Liver (tissue), 10 donors: ENCODE results near the gene NR6A1. TPM values are rescaled to one million over a fixed set of nuclear protein-coding genes. Genes with fewer than 3 reads are reported as not detected.

Experiments
- DNase-seq: peaks from one replicate; pipeline ENCODE4 v3.0.0-alpha.2; 2017; ENCODE audit warnings: low spot score
- H3K27ac ChIP-seq, 2 donors: one replicate each; pipeline ENCODE4 v1.7.0; 2013; ENCODE audit warnings: inconsistent platforms in 2 of 2, low read length in 2 of 2, control low read depth in 1 of 2, low read depth in 1 of 2, mild to moderate bottlenecking in 1 of 2
- H3K27me3 ChIP-seq, 4 donors: one replicate each; pipeline versions ENCODE4 v1.6.1 to v1.7.0; 2013; ENCODE audit warnings: low read length in 3 of 4, inconsistent platforms in 1 of 4, mild to moderate bottlenecking in 1 of 4, moderate library complexity in 1 of 4; ENCODE audit not compliant: control insufficient read depth in 4 of 4, insufficient read depth in 4 of 4
- H3K36me3 ChIP-seq, 4 donors: one replicate each; pipeline versions ENCODE4 v1.6.1 to v1.7.0; 2013; ENCODE audit warnings: low read length in 3 of 4, mild to moderate bottlenecking in 3 of 4, low read depth in 1 of 4, moderate library complexity in 1 of 4; ENCODE audit not compliant: control insufficient read depth in 4 of 4, insufficient read depth in 3 of 4
- H3K4me1 ChIP-seq, 4 donors: one replicate each; pipeline versions ENCODE4 v1.6.1 to v1.7.0; 2013; ENCODE audit warnings: low read length in 3 of 4, mild to moderate bottlenecking in 3 of 4, moderate library complexity in 1 of 4; ENCODE audit not compliant: control insufficient read depth in 4 of 4, insufficient read depth in 4 of 4
- H3K4me3 ChIP-seq, 3 donors: one replicate each; pipeline versions ENCODE4 v1.6.1 to v1.7.0; 2013; ENCODE audit warnings: low read length in 3 of 3, control low read depth in 1 of 3, low read depth in 1 of 3, mild to moderate bottlenecking in 1 of 3
- H3K9ac ChIP-seq, 2 donors: one replicate each; pipeline ENCODE4 v1.7.0; 2013; ENCODE audit warnings: low read length in 2 of 2, mild to moderate bottlenecking in 2 of 2, moderate library complexity in 2 of 2, control low read depth in 1 of 2, low read depth in 1 of 2
- H3K9me3 ChIP-seq, 4 donors: one replicate each; pipeline versions ENCODE4 v1.6.1 to v1.7.0; 2013; ENCODE audit warnings: low read length in 3 of 4; ENCODE audit not compliant: control insufficient read depth in 4 of 4
- HNF4A ChIP-seq, 2 donors: conservative IDR thresholded peaks; 2 replicates each; pipeline ENCODE4 v1.6.1; 2016; ENCODE audit warnings: antibody characterized with exemption in 2 of 2, mild to moderate bottlenecking in 2 of 2
- YY1 ChIP-seq: IDR thresholded peaks from 2 replicates; pipeline ENCODE4 v1.6.1; 2016; ENCODE audit warnings: antibody characterized with exemption, mild to moderate bottlenecking
- WGBS: extraction: QIAGEN DNeasy Blood & Tissue Kit; methylation state at CpG from one replicate; pipeline ENCODE4 v1.1.7; 2013; 5-methylcytosine and 5-hydroxymethylcytosine counted together
- polyA plus RNA-seq, 2 donors: library from polyadenylated mRNA; stranded (reverse) in 1 of 2; unstranded in 1 of 2; fragments of 200-250 nt in 1 of 2; fragments of >200 nt in 1 of 2; fragmentation: Nextera tagmentation in 1 of 2; extraction: Ambion mirVana in 1 of 2; gene quantifications; one replicate each; pipeline versions ENCODE4 v1.2.1 to v1.2.3, GENCODE V29; 2013 to 2015
- small RNA-seq: library from RNA; depleted of rRNA; stranded (forward); fragments of <200 nt; gene quantifications from one replicate; pipeline ENCODE3, GENCODE V24; 2014
- total RNA-seq, 2 donors: library from RNA; depleted of rRNA; stranded (reverse); fragments of >200 nt; gene quantifications; one replicate each; pipeline ENCODE4 v1.2.3, GENCODE V29; 2014
- donor health status: healthy.
- donor health status: healthy.
- donor health status: healthy.
- donor health status: healthy.
- donor health status: healthy.

NR6A1 gene
- total and polyA plus RNA-seq, 4 donors = 0.72 to 6.1 (median 2.1) TPM

GRCh38 chr9:124467410-124468060, 303.6 kb downstream of the NR6A1 start:
- Histone ChIP-seq H3K27ac (no peak overlapping the region), H3K9ac (no peak overlapping the region), H3K4me3 (no peak overlapping the region), H3K36me3 (no peaks in the 10 kb centered on the region), H3K9me3 (peaks cover 0 to 3% (median 0%) of the 10 kb centered on the region in 4 donors), H3K4me1 (no peaks in the 10 kb centered on the region), H3K27me3 (no peaks in the 10 kb centered on the region)
- no peak for TF ChIP-seq HNF4A (conservative IDR thresholded peaks at IDR 0.05)
- TF ChIP-seq YY1 = no peak
- DNase-seq = no peak
- WGBS = 91% methylated on average over 17 of the region's 17 CpGs

Small RNA genes lying within 50 kb of the gene (small RNA-seq; reads per million reads assigned to genes)
- gene MIR181A2 (21.8 reads per million, percentile 96 among the genes with 10 or more reads in this experiment), gene MIR181B2 (17.1 reads per million, percentile 95 among the genes with 10 or more reads in this experiment), gene RN7SL302P (not detected)

Other genes with a start within 250 kb of the NR6A1 start
- 1 to 10 TPM in 1 of 2 donors, under 1 TPM in 1; 0.56 to 1.1 TPM for gene OLFML2A, start 5.8 kb upstream of the NR6A1 start, total RNA-seq
- under 1 TPM; 0.15 to 0.50 TPM for gene OLFML2A, start 5.8 kb upstream of the NR6A1 start, polyA plus RNA-seq
- not detected for gene WDR38, start 82.1 kb upstream of the NR6A1 start, total RNA-seq
- gene WDR38, start 82.1 kb upstream of the NR6A1 start, polyA plus RNA-seq = not detected
- gene RPL35, start 90.6 kb upstream of the NR6A1 start, total RNA-seq = 100 to 1,000 TPM; 623 to 747 TPM
- 1,000 to 10,000 TPM in 1 of 2 donors, 100 to 1,000 TPM in 1; 659 to 1,101 TPM for gene RPL35, start 90.6 kb upstream of the NR6A1 start, polyA plus RNA-seq
- gene ARPC5L, start 90.8 kb upstream of the NR6A1 start, total RNA-seq = 10 to 100 TPM in 1 of 2 donors, 1 to 10 TPM in 1; 9.3 to 10.6 TPM
- gene ARPC5L, start 90.8 kb upstream of the NR6A1 start, polyA plus RNA-seq = 10 to 100 TPM; 25.0 to 31.2 TPM
- 10 to 100 TPM in 1 of 2 donors, 1 to 10 TPM in 1; 7.1 to 17.6 TPM for gene GOLGA1, start 169.8 kb upstream of the NR6A1 start, total RNA-seq
- gene GOLGA1, start 169.8 kb upstream of the NR6A1 start, polyA plus RNA-seq = 10 to 100 TPM in 1 of 2 donors, 1 to 10 TPM in 1; 5.9 to 10.7 TPM